Esophagus muscularis mucosa (tissue), 4 donors: ENCODE data around the gene L3MBTL1. TPM values are rescaled to one million over a fixed set of nuclear protein-coding genes. Genes with fewer than 3 reads are reported as not detected.

Source experiments
- DNase-seq: peaks from one replicate; pipeline ENCODE4 v3.0.0-alpha.2; 2017; ENCODE audit errors: extremely low spot score
- H3K27ac ChIP-seq, 4 donors: fragments of 200-600 bp; sonication (generic); replicated peaks in 1 of 4; 1 replicate in 3 of 4; 2 replicates in 1 of 4; pipeline ENCODE4 v1.5.1; 2016 to 2019; ENCODE audit warnings: mild to moderate bottlenecking in 1 of 4
- H3K27me3 ChIP-seq, 4 donors: fragments of 200-600 bp; sonication (generic); one replicate each; pipeline versions ENCODE4 v1.5.1 to v1.6.0; 2016 to 2019
- H3K36me3 ChIP-seq, 4 donors: fragments of 200-600 bp; sonication (generic); one replicate each; pipeline ENCODE4 v1.5.1; 2016 to 2019
- H3K4me1 ChIP-seq, 4 donors: fragments of 200-600 bp; sonication (generic); one replicate each; pipeline ENCODE4 v1.5.1; 2016 to 2019
- H3K4me3 ChIP-seq, 4 donors: fragments of 200-600 bp; sonication (generic); 1 replicate in 2 of 4; 2 replicates in 2 of 4; pipeline ENCODE4 v1.5.1; 2016 to 2019; ENCODE audit warnings: mild to moderate bottlenecking in 4 of 4, moderate library complexity in 1 of 4
- H3K9me3 ChIP-seq, 4 donors: fragments of 200-600 bp; sonication (generic); 1 replicate in 3 of 4; 2 replicates in 1 of 4; pipeline ENCODE4 v1.5.1; 2016 to 2019
- EP300 ChIP-seq: sonication (generic); formaldehyde crosslinking; IDR thresholded peaks from one replicate; pipeline ENCODE4 v1.6.1; 2017; ENCODE audit warnings: antibody characterized with exemption
- POLR2A ChIP-seq: fragments of 450-650 bp; IDR thresholded peaks from one replicate; pipeline ENCODE4 v1.6.1; 2017; ENCODE audit warnings: antibody characterized with exemption, moderate library complexity, mild to moderate bottlenecking, low read depth
- POLR2AphosphoS5 ChIP-seq, 2 donors: sonication (generic); formaldehyde crosslinking; IDR thresholded peaks; one replicate each; pipeline ENCODE4 v1.6.1; 2017; ENCODE audit warnings: antibody characterized with exemption in 2 of 2
- WGBS: methylation state at CpG from one replicate; pipeline ENCODE4 v1.1.5; 2018; 5-methylcytosine and 5-hydroxymethylcytosine counted together
- intact Hi-C: fragments of 100-400 bp; cut with DNase I; formaldehyde crosslinking; loops from one replicate; pipeline ENCODE4 v1.15.1; 2023
- total RNA-seq, 4 donors: library from RNA; depleted of rRNA; stranded (reverse); fragments of >200 nt; gene quantifications; one replicate each; pipeline versions ENCODE4 v1.1.0 to v1.2.1, GENCODE V29; 2016
- TF ChIP-seq, protein P1 (sequence below), 3 experiments: fragments of 200-600 bp in 2 of 3; fragments of 450-650 bp in 1 of 3; sonication (generic) in 2 of 3; IDR thresholded peaks; one replicate each; pipeline ENCODE4 v1.5.1; 2017 to 2019; ENCODE audit warnings: antibody characterized with exemption in 3 of 3, mild to moderate bottlenecking in 2 of 3, moderate library complexity in 1 of 3

L3MBTL1 gene
- total RNA-seq, 4 donors from 2014 or later: 5.6 to 19.5 (median 8.5) TPM

DNA sequence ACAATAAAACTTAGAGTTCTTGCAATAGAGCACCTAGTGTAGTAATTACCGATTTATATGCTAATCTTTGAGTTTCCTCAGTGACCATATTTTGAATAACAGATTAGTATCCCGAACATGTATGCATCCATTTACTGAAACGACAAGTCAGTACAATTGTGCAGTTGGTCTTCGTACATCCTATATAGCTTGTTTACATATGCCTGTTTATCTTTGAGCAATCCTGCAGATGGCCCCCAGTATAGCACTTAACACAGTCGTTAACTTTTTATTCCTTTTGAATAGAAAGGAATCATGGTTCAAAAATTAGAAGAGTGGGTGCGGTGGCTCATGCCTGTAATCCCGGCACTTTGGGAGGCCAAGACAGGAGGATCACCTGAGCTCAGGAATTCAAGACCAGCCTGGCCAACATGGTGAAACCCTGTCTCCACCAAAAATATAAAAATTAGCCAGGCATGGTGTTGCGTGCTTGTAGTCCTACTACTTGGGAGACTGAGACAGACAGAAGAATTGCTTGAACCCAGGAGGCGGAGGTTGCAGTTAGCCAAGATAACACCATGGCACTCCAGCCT lies 43.2 kb upstream of the L3MBTL1 start:
- intact Hi-C loops: loop anchor here (5.0 kb wide), 1 partner anchor 48 kb away; no protein-coding TSS in a partner anchor
- TF ChIP-seq EP300 (no peak), POLR2A (no peak), POLR2AphosphoS5 (IDR thresholded peaks at IDR 0.05) (no peak)
- TF ChIP-seq, protein P1, sequence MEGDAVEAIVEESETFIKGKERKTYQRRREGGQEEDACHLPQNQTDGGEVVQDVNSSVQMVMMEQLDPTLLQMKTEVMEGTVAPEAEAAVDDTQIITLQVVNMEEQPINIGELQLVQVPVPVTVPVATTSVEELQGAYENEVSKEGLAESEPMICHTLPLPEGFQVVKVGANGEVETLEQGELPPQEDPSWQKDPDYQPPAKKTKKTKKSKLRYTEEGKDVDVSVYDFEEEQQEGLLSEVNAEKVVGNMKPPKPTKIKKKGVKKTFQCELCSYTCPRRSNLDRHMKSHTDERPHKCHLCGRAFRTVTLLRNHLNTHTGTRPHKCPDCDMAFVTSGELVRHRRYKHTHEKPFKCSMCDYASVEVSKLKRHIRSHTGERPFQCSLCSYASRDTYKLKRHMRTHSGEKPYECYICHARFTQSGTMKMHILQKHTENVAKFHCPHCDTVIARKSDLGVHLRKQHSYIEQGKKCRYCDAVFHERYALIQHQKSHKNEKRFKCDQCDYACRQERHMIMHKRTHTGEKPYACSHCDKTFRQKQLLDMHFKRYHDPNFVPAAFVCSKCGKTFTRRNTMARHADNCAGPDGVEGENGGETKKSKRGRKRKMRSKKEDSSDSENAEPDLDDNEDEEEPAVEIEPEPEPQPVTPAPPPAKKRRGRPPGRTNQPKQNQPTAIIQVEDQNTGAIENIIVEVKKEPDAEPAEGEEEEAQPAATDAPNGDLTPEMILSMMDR (IDR thresholded peaks at IDR 0.05): no peak
- no peaks in the 10 kb centered on the region for H3K27me3 ChIP-seq
- no peak overlapping the region for H3K4me3 ChIP-seq
- peaks cover 9 to 39% (median 26%) of the 10 kb centered on the region in 4 donors for H3K4me1 ChIP-seq
- no peak overlapping the region for H3K27ac ChIP-seq
- WGBS: 90% methylated on average over 9 of the region's 9 CpGs
- peaks cover 45 to 97% (median 83%) of the 10 kb centered on the region in 4 donors for H3K36me3 ChIP-seq
- no peaks in the 10 kb centered on the region for H3K9me3 ChIP-seq
- DNase-seq: no peak

DNA sequence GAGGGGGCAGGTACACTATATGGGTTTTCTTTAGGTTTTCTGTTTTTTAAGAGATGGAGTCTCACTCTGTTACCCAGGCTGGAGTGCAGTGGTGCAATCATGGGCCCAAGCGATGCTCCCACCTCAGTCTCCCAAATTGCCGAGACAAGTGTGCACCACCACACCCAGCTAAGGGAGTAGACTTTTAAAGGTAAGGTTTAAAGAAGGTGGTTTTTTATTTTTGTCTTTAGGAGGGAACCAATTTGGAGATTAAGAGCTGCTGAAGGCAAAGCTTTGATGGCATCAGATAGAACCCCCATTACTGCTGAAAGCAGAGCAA lies 41.9 kb upstream of the L3MBTL1 start:
- no peaks in the 10 kb centered on the region for H3K27me3 ChIP-seq
- WGBS: 95% methylated on average over 2 of the region's 2 CpGs
- peaks cover 33 to 97% (median 81%) of the 10 kb centered on the region in 4 donors for H3K36me3 ChIP-seq
- TF ChIP-seq EP300 (no peak), POLR2A (no peak)
- TF ChIP-seq, protein P1 (IDR thresholded peaks at IDR 0.05): no peak
- intact Hi-C loops: no loop called here
- H3K27ac ChIP-seq: no peak overlapping the region
- no peak for DNase-seq
- no peaks in the 10 kb centered on the region for H3K9me3 ChIP-seq
- no peak overlapping the region for H3K4me3 ChIP-seq
- H3K4me1 ChIP-seq: peaks cover 5 to 32% (median 20%) of the 10 kb centered on the region in 4 donors

DNA sequence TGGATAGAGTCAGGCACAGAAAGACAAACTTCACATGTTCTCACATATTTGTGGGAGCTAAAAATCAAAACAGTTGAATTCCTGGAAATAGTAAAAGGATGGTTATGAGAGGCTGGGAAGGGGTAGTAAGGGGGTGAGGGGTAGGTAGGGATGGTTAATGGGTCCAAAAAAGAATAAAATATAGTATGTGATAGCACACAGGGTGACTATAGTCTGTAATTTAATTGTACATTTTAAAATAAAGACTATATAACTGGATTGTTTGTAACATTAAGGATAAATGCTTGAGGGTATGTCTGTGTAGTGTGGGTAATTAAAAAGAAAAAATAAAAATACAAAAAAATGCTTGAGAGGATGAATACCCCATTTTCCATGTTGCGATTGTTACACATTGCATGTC lies 39.9 kb upstream of the L3MBTL1 start:
- Histone ChIP-seq H3K36me3 (peaks cover 29 to 86% (median 75%) of the 10 kb centered on the region in 4 donors), H3K9me3 (no peaks in the 10 kb centered on the region), H3K4me1 (peaks cover 0 to 21% (median 11%) of the 10 kb centered on the region in 4 donors), H3K27ac (no peak overlapping the region), H3K4me3 (no peak overlapping the region), H3K27me3 (no peaks in the 10 kb centered on the region)
- intact Hi-C loops: no loop called here
- TF ChIP-seq POLR2A (no peak), POLR2AphosphoS5 (IDR thresholded peaks at IDR 0.05) (no peak), EP300 (no peak)
- TF ChIP-seq, protein P1 (IDR thresholded peaks at IDR 0.05): no peak
- DNase-seq: no peak
- 95% methylated on average over 1 of the region's 1 CpG for WGBS

DNA sequence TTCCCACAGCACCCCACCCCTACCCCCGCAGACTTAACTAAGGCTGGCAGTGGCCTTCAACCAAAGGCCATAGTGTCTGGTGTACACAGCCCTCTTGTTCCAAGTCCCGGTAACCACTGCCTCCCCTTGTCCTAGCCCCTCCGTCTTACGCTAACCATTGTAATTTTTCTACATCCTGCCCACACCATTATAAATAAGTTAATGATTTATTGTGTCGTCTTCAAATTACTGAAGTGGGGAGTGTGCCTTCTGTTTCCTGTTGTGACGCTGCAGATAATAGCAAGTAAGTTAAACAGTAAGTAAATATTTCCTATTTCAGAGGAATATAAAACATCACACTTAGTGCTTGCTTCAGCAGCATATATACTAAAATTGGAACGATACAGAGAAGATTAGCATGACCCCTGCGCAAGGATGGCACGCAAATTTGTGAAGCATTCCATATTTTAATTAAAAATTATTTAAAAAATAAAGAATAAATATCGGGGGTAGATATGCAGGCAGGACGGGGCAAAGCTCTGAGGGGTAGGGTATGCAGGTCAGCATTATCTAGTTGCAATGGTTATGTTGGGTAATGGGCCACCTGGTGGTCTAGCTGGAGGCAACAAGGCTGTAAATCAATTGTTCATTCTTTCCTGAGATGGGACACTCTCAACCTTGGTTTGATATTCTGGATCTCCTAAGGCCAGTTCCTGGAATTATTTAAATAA lies 34.7 kb upstream of the L3MBTL1 start:
- H3K27ac ChIP-seq: no peak overlapping the region
- TF ChIP-seq POLR2A (no peak), EP300 (no peak), POLR2AphosphoS5 (IDR thresholded peaks at IDR 0.05) (no peak)
- TF ChIP-seq, protein P1 (IDR thresholded peaks at IDR 0.05): no peak

More for the DNA sequence above, 34.7 kb upstream of the L3MBTL1 start:
- no peaks in the 10 kb centered on the region for H3K9me3 ChIP-seq
- WGBS: 80% methylated on average over 11 of the region's 11 CpGs
- DNase-seq: no peak
- intact Hi-C loops: no loop called here
- H3K4me3 ChIP-seq: no peak overlapping the region
- H3K4me1 ChIP-seq: no peaks in the 10 kb centered on the region
- H3K27me3 ChIP-seq: no peaks in the 10 kb centered on the region
- peaks cover 7 to 43% (median 26%) of the 10 kb centered on the region in 4 donors for H3K36me3 ChIP-seq
